Tibial artery (tissue), 4 donors: ENCODE data around the gene HMG20A.

Experiments used
- DNase-seq, 2 donors: peaks; one replicate each; pipeline ENCODE4 v3.0.0-alpha.2; 2019
- H3K27ac ChIP-seq, 2 donors: fragments of 200-600 bp; sonication (generic) in 1 of 2; 1 replicate in 1 of 2; 2 replicates in 1 of 2; pipeline ENCODE4 v1.5.1; 2018 to 2019; ENCODE audit warnings: mild to moderate bottlenecking in 1 of 2
- H3K27me3 ChIP-seq, 2 donors: fragments of 200-600 bp; sonication (generic) in 1 of 2; one replicate each; pipeline versions ENCODE4 v1.5.1 to v1.6.0; 2016 to 2019
- H3K36me3 ChIP-seq, 3 donors: fragments of 200-600 bp; sonication (generic) in 2 of 3; one replicate each; pipeline ENCODE4 v1.5.1; 2016 to 2019; ENCODE audit warnings: mild to moderate bottlenecking in 2 of 3
- H3K4me1 ChIP-seq, 4 donors: fragments of 200-600 bp; sonication (generic) in 2 of 4; 1 replicate in 3 of 4; 2 replicates in 1 of 4; pipeline ENCODE4 v1.5.1; 2016 to 2019
- H3K4me3 ChIP-seq, 2 donors: fragments of 200-600 bp; sonication (generic) in 1 of 2; 1 replicate in 1 of 2; 2 replicates in 1 of 2; pipeline ENCODE4 v1.5.1; 2018 to 2019; ENCODE audit warnings: mild to moderate bottlenecking in 2 of 2
- H3K9me3 ChIP-seq, 3 donors: fragments of 200-600 bp; sonication (generic) in 1 of 3; one replicate each; pipeline ENCODE4 v1.5.1; 2016 to 2019
- CTCF ChIP-seq, 2 experiments: fragments of 200-600 bp in 1 of 2; fragments of 450-650 bp in 1 of 2; IDR thresholded peaks; one replicate each; pipeline ENCODE4 v1.5.1; 2017 to 2019; ENCODE audit warnings: antibody characterized with exemption in 2 of 2, mild to moderate bottlenecking in 1 of 2, moderate library complexity in 1 of 2
- intact Hi-C: fragments of 100-400 bp; cut with DNase I; formaldehyde crosslinking; loops from one replicate; pipeline ENCODE4 v1.15.0; 2023; ENCODE audit warnings: low total_unique reads

HMG20A gene

GRCh38 chr15:77391372-77391951 lies 29.2 kb upstream of the HMG20A start:
- Histone ChIP-seq H3K36me3 (peaks cover 0 to 5% (median 0%) of the 10 kb centered on the region in 3 donors), H3K27me3 (no peaks in the 10 kb centered on the region), H3K27ac (no peak overlapping the region), H3K4me3 (no peak overlapping the region), H3K4me1 (peaks cover 0 to 20% (median 6%) of the 10 kb centered on the region in 4 donors), H3K9me3 (peaks cover 0 to 16% (median 5%) of the 10 kb centered on the region in 3 donors)
- no peak for DNase-seq
- no peak for TF ChIP-seq CTCF (IDR thresholded peaks at IDR 0.05)
- intact Hi-C loops, result no loop called here

- no peaks in the 10 kb centered on the region for H3K27me3 ChIP-seq
- no peak overlapping the region for H3K27ac ChIP-seq
- H3K4me1 ChIP-seq, result peaks cover 0 to 14% (median 6%) of the 10 kb centered on the region in 4 donors
- H3K36me3 ChIP-seq, result peaks cover 0 to 5% (median 0%) of the 10 kb centered on the region in 3 donors
- DNase-seq, result no peak
- H3K9me3 ChIP-seq, result peaks cover 0 to 24% (median 9%) of the 10 kb centered on the region in 3 donors
- intact Hi-C loops, result no loop called here
- no peak overlapping the region for H3K4me3 ChIP-seq
- no peak for TF ChIP-seq CTCF (IDR thresholded peaks at IDR 0.05)
Observed at GRCh38 chr15:77392762-77393470, 27.8 kb upstream of the HMG20A start.

- DNase-seq, result no peak
- H3K4me1 ChIP-seq, result peaks cover 0 to 13% (median 6%) of the 10 kb centered on the region in 4 donors
- H3K27me3 ChIP-seq, result no peaks in the 10 kb centered on the region
- H3K36me3 ChIP-seq, result peaks cover 0 to 5% (median 0%) of the 10 kb centered on the region in 3 donors
- TF ChIP-seq CTCF (IDR thresholded peaks at IDR 0.05), result no peak
- intact Hi-C loops, result no loop called here
- no peak overlapping the region for H3K4me3 ChIP-seq
- H3K9me3 ChIP-seq, result peaks cover 0 to 30% (median 10%) of the 10 kb centered on the region in 3 donors
- H3K27ac ChIP-seq, result no peak overlapping the region
Observed at GRCh38 chr15:77393471-77393840, 27.2 kb upstream of the HMG20A start.

GRCh38 chr15:77395013-77395774 lies 25.5 kb upstream of the HMG20A start:
- Histone ChIP-seq H3K27ac (no peak overlapping the region), H3K4me1 (peaks cover 0 to 13% (median 3%) of the 10 kb centered on the region in 4 donors), H3K36me3 (peaks cover 0 to 5% (median 4%) of the 10 kb centered on the region in 3 donors), H3K4me3 (no peak overlapping the region), H3K27me3 (no peaks in the 10 kb centered on the region), H3K9me3 (peaks cover 5 to 43% (median 24%) of the 10 kb centered on the region in 3 donors)
- no peak for DNase-seq
- intact Hi-C loops, result no loop called here
- TF ChIP-seq CTCF (IDR thresholded peaks at IDR 0.05), result no peak

GRCh38 chr15:77396692-77397091 lies 24.0 kb upstream of the HMG20A start:
- DNase-seq, result no peak
- peaks cover 0 to 5% (median 4%) of the 10 kb centered on the region in 3 donors for H3K36me3 ChIP-seq
- H3K9me3 ChIP-seq, result peaks cover 5 to 43% (median 25%) of the 10 kb centered on the region in 3 donors
- H3K27me3 ChIP-seq, result no peaks in the 10 kb centered on the region
- H3K4me1 ChIP-seq, result no peaks in the 10 kb centered on the region
- no peak overlapping the region for H3K27ac ChIP-seq
- TF ChIP-seq CTCF (IDR thresholded peaks at IDR 0.05), result no peak
- H3K4me3 ChIP-seq, result no peak overlapping the region
- intact Hi-C loops, result no loop called here
